ENCODE results near the gene TMEM50B.
A peak's percentile ranks its signal among the peaks of the same experiment; 100 is the strongest.
"Not testable (repeated sequence)": the region's sequence is repeated elsewhere in the genome, so short reads cannot be mapped to it uniquely, and the experiment has no call there.

The TMEM50B gene

GRCh38 chr21:33478182-33478581 lies 1.6 kb downstream of the TMEM50B start:
- no peak for DNase-seq (ENCODE audit: low read depth, low spot score)

- DNase-seq (ENCODE audit: low read depth, low spot score), result no peak
Observed at GRCh38 chr21:33477066-33477465, 2.7 kb downstream of the TMEM50B start.

GRCh38 chr21:33473344-33473743 lies 6.4 kb downstream of the TMEM50B start:
- no peak for DNase-seq (ENCODE audit: low read depth, low spot score)

GRCh38 chr21:33470701-33471100 lies 9.1 kb downstream of the TMEM50B start:
- DNase-seq (ENCODE audit: low read depth, low spot score), result no peak

- not testable (repeated sequence) for DNase-seq (ENCODE audit: low read depth, low spot score)
Observed at GRCh38 chr21:33469183-33469582, 10.6 kb downstream of the TMEM50B start.

GRCh38 chr21:33461538-33462250 lies 18.1 kb downstream of the TMEM50B start:
- no peak for DNase-seq (ENCODE audit: low read depth, low spot score)

- no peak for DNase-seq (ENCODE audit: low read depth, low spot score)
Observed at GRCh38 chr21:33458861-33459260, 20.9 kb downstream of the TMEM50B start.

- DNase-seq (ENCODE audit: low read depth, low spot score), result no peak
Observed at GRCh38 chr21:33455686-33456446, 23.9 kb downstream of the TMEM50B start.

- DNase-seq (ENCODE audit: low read depth, low spot score), result no peak
Observed at GRCh38 chr21:33452362-33452761, 27.4 kb downstream of the TMEM50B start.

- DNase-seq (ENCODE audit: low read depth, low spot score), result peak; percentile 15
Observed at GRCh38 chr21:33451634-33452071, 28.1 kb downstream of the TMEM50B start.

GRCh38 chr21:33449616-33450015 lies 30.2 kb downstream of the TMEM50B start:
- DNase-seq (ENCODE audit: low read depth, low spot score), result no peak

- DNase-seq (ENCODE audit: low read depth, low spot score), result not testable (repeated sequence)
Observed at GRCh38 chr21:33446620-33447019, 33.2 kb downstream of the TMEM50B start.

GRCh38 chr21:33444499-33444898 lies 35.3 kb downstream of the TMEM50B start:
- no peak for DNase-seq (ENCODE audit: low read depth, low spot score)

- no peak for DNase-seq (ENCODE audit: low read depth, low spot score)
Observed at GRCh38 chr21:33443194-33443593, 36.6 kb downstream of the TMEM50B start.

GRCh38 chr21:33441489-33442477 lies 38.0 kb downstream of the TMEM50B start:
- DNase-seq (ENCODE audit: low read depth, low spot score), result peak; percentile 59

GRCh38 chr21:33437140-33437539 lies 42.6 kb downstream of the TMEM50B start:
- DNase-seq (ENCODE audit: low read depth, low spot score), result no peak

- DNase-seq (ENCODE audit: low read depth, low spot score), result peak; percentile 86
Observed at GRCh38 chr21:33434770-33435360, 44.9 kb downstream of the TMEM50B start.

- DNase-seq (ENCODE audit: low read depth, low spot score), result no peak
Observed at GRCh38 chr21:33433425-33434114, 46.2 kb downstream of the TMEM50B start.

- no peak for DNase-seq (ENCODE audit: low read depth, low spot score)
Observed at GRCh38 chr21:33433001-33433400, 46.8 kb downstream of the TMEM50B start.

GRCh38 chr21:33432496-33432895 lies 47.3 kb downstream of the TMEM50B start:
- DNase-seq (ENCODE audit: low read depth, low spot score), result no peak

GRCh38 chr21:33430858-33431257 lies 48.9 kb downstream of the TMEM50B start:
- DNase-seq (ENCODE audit: low read depth, low spot score), result no peak

Measured in astrocyte of the hippocampus (primary cell).